GM12872 (cell line): ENCODE measurements around the gene RPL36AL.

Source experiments
- CTCF ChIP-seq: IDR thresholded peaks from 3 replicates; pipeline ENCODE4 v1.5.1; 2011; ENCODE audit warnings: low read depth, mild to moderate bottlenecking, low read length, moderate library complexity; ENCODE audit not compliant: insufficient read depth

RPL36AL gene

DNA sequence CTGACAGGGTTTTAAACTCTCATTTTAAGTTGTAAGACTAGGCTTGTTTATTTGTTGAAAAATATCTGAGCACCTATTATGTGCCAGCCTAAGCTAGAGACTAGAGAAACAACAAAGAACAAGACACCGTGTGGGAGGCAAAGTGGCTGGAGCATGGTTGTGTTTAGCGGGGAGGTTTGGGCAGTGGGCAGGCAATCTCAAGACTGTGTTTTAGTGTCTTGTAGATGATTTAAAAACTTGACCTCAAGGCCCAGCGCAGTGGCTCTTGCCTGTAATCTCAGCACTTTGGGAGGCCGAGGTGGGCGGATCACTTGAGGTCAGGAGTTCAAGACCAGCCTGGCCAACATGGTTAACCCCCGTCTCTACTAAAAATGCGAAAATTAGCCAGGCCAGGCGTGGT, 7.8 kb downstream of the RPL36AL start:
- no peak for TF ChIP-seq CTCF

GRCh38 chr14:49612251-49612650, 8.2 kb downstream of the RPL36AL start:
- no peak for TF ChIP-seq CTCF

GRCh38 chr14:49607583-49607982, 12.8 kb downstream of the RPL36AL start:
- no peak for TF ChIP-seq CTCF

DNA sequence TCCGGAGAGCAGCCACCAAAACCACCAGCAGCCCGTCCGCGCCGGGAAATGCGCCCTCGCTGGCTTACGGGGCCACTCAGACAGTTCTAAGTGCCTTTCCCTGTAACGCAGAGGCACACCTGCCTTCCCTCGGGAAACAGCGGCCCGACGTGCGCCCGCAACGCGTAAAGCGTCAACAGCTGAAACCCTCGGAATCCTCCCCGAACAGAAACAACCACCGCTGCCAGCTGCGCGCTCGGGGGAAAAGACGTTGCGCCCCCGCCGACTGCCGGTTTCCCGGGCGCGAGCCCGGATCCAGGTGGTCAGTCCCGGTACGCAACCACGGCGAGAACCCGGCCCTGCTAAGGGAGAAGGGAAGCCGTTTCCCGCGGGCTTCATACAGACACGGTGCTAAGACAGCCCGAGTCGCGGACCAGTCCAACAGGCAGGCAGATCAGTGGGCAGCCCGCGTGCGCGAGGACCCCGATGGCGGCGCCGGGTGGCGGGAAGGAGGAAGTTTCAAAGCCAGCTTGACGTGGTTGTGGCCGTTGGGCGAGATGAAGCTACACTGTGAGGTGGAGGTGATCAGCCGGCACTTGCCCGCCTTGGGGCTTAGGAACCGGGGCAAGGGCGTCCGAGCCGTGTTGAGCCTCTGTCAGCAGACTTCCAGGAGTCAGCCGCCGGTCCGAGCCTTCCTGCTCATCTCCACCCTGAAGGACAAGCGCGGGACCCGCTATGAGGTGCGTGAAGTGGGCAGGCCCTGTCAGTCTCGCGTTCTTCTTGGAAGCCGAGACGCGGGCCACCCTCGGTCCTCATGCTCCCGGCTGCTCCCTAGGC, 21.7 kb downstream of the RPL36AL start, which contains the start of gene LRR1:
LRR1 (plus strand) TSS at position 456 of the 816 bp plus-strand sequence; CDS start at position 537, 81 bp downstream.
- TF ChIP-seq CTCF: no peak

GRCh38 chr14:49598189-49598484, 22.3 kb downstream of the RPL36AL start:
- TF ChIP-seq CTCF: no peak

- no peak for TF ChIP-seq CTCF
Measured at GRCh38 chr14:49594347-49595091, 25.9 kb downstream of the RPL36AL start.

DNA sequence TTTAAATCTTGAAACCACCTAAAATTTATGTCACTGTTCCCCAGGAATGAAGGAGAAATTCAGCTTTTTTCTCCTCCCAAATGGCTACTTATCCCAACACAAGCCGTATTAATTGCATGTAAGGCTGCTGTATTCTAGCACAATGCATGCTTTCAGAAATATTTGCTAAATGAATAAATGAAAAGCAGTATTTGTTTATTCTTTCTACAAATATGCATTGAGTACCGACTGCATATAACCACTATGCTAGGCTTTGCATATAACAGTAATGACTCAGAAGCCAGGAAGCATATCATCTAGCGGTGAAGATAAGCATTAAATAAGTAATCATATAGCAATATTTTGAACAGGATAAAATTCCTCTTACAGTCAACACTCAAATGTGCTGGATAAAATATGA, 27.4 kb downstream of the RPL36AL start:
- TF ChIP-seq CTCF: no peak
